ENCODE measurements around the gene SDSL. TPM values are rescaled to one million over a fixed set of nuclear protein-coding genes. Genes with fewer than 3 reads are reported as not detected.

Gene SDSL
- polyA plus RNA-seq, 3 donors = 4.6 to 10.0 (median 6.5) TPM

DNA sequence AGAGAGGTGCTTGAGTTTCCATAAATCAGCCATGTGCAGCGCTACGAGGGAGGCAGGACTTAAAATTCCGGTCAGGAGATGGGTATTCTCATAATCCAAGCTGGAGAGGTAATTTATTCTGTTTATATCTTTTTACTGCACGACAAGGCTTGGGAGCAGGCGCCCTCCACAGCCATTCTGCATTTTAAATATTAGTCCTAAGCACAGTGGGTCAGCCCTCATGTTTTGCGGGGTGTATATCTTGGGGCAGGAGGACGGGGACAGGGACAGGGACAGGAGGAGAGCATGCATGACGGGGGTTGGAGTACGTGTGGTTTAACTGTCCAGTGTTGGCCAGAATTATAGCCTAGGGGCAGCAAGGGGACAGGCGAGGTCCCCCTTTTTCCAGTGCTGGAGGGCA is 35.0 kb downstream of the SDSL start:
- no peaks in the 10 kb centered on the region for H4K20me1 ChIP-seq (ENCODE audit: insufficient read depth, low read length)
- no peak overlapping the region for H3K4me3 ChIP-seq (replicated peaks in 1 of 3; ENCODE audit: low read depth in 2 of 3, low read length in 3 of 3)
- H3K9me3 ChIP-seq (replicated peaks in 1 of 2; ENCODE audit: control insufficient read depth in 1 of 2, insufficient read depth in 1 of 2, low read length in 2 of 2) = no peaks in the 10 kb centered on the region
- no peak overlapping the region for H3K9ac ChIP-seq (ENCODE audit: insufficient read depth, low read length, poor library complexity, severe bottlenecking)
- TF ChIP-seq, protein P1, sequence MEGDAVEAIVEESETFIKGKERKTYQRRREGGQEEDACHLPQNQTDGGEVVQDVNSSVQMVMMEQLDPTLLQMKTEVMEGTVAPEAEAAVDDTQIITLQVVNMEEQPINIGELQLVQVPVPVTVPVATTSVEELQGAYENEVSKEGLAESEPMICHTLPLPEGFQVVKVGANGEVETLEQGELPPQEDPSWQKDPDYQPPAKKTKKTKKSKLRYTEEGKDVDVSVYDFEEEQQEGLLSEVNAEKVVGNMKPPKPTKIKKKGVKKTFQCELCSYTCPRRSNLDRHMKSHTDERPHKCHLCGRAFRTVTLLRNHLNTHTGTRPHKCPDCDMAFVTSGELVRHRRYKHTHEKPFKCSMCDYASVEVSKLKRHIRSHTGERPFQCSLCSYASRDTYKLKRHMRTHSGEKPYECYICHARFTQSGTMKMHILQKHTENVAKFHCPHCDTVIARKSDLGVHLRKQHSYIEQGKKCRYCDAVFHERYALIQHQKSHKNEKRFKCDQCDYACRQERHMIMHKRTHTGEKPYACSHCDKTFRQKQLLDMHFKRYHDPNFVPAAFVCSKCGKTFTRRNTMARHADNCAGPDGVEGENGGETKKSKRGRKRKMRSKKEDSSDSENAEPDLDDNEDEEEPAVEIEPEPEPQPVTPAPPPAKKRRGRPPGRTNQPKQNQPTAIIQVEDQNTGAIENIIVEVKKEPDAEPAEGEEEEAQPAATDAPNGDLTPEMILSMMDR (IDR thresholded peaks at IDR 0.05) = no peak
- peaks cover 2% of the 10 kb centered on the region in 2 donors for H3K4me1 ChIP-seq (ENCODE audit: control insufficient read depth in 1 of 2, insufficient read depth in 2 of 2, low read length in 2 of 2)
- no peak overlapping the region for H3K4me2 ChIP-seq (replicated peaks; ENCODE audit: extremely low read depth, low read length, poor library complexity, severe bottlenecking)
- no peaks in the 10 kb centered on the region for H3K36me3 ChIP-seq (replicated peaks in 1 of 2; ENCODE audit: control insufficient read depth in 1 of 2, insufficient read depth in 2 of 2, low read length in 2 of 2)
- H3K79me2 ChIP-seq (ENCODE audit: insufficient read depth, low read length) = no peaks in the 10 kb centered on the region
- H3K27ac ChIP-seq (ENCODE audit: low read depth in 1 of 2, low read length in 2 of 2) = no peak overlapping the region
- Mint-ChIP-seq H3K9me3 (peaks cover 0 to 6% (median 0%) of the 10 kb centered on the region in 7 donors), H3K36me3 (no peaks in the 10 kb centered on the region), H3K27me3 (ENCODE audit: low read depth in 3 of 3) (peaks cover 39 to 73% (median 48%) of the 10 kb centered on the region in 3 donors), H3K4me1 (peaks cover 3% of the 10 kb centered on the region), H3K4me3 (no peak overlapping the region), H3K27ac (no peak overlapping the region)
- intact Hi-C loops (cut with micrococcal nuclease) = no loop called here
- peaks cover 5 to 31% of the 10 kb centered on the region in 2 donors for H3K27me3 ChIP-seq (ENCODE audit: control insufficient read depth in 2 of 2, insufficient read depth in 2 of 2, low read length in 2 of 2)
- DNase-seq = no peak
- H2AFZ ChIP-seq (ENCODE audit: insufficient read depth, low read depth, low read length, poor library complexity, severe bottlenecking) = no peak overlapping the region
- WGBS (ENCODE audit: insufficient coverage) = no CpG with 5 or more reads among the region's 10 CpGs

DNA sequence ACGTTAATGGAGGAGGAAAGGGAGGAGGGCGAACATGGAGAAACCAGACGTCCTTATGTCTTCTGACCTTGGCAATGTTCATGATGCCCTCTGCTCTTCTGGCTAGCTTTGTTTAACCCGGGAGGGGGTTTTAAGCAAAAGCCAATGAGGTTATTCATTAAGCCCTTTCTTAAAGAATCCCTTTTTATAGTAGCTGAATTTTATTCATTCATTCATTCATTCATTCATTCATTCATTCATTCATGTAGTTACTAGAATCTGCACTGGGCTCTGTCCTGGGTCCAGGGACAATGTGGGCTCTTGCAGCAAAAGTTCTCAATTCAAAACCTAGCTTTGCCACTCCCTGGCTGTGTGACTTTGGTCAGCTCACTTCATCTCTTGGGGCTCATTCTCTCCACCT is 35.5 kb downstream of the SDSL start:
- no peak overlapping the region for H3K27ac ChIP-seq (ENCODE audit: low read depth in 1 of 2, low read length in 2 of 2)
- Mint-ChIP-seq H3K27me3 (ENCODE audit: low read depth in 3 of 3) (peaks cover 42 to 73% (median 48%) of the 10 kb centered on the region in 3 donors), H3K4me1 (peaks cover 7% of the 10 kb centered on the region), H3K27ac (peak overlapping the region in 1 of 7 donors; percentile 64), H3K4me3 (peak overlapping the region in 1 of 2 donors; percentile 7), H3K9me3 (peaks cover 0 to 8% (median 3%) of the 10 kb centered on the region in 7 donors), H3K36me3 (no peaks in the 10 kb centered on the region)
- no peak overlapping the region for H3K9ac ChIP-seq (ENCODE audit: insufficient read depth, low read length, poor library complexity, severe bottlenecking)
- peaks cover 3 to 6% of the 10 kb centered on the region in 2 donors for H3K4me1 ChIP-seq (ENCODE audit: control insufficient read depth in 1 of 2, insufficient read depth in 2 of 2, low read length in 2 of 2)
- intact Hi-C loops (cut with micrococcal nuclease) = no loop called here
- no peaks in the 10 kb centered on the region for H3K9me3 ChIP-seq (replicated peaks in 1 of 2; ENCODE audit: control insufficient read depth in 1 of 2, insufficient read depth in 1 of 2, low read length in 2 of 2)
- no peak overlapping the region for H3K4me3 ChIP-seq (replicated peaks in 1 of 3; ENCODE audit: low read depth in 2 of 3, low read length in 3 of 3)
- H3K79me2 ChIP-seq (ENCODE audit: insufficient read depth, low read length) = no peaks in the 10 kb centered on the region
- no peak for DNase-seq
- 53% methylated on average over 3 of the region's 4 CpGs for WGBS (ENCODE audit: insufficient coverage)
- TF ChIP-seq, protein P1 (IDR thresholded peaks at IDR 0.05) = no peak
- peaks cover 5 to 36% of the 10 kb centered on the region in 2 donors for H3K27me3 ChIP-seq (ENCODE audit: control insufficient read depth in 2 of 2, insufficient read depth in 2 of 2, low read length in 2 of 2)
- H4K20me1 ChIP-seq (ENCODE audit: insufficient read depth, low read length) = no peaks in the 10 kb centered on the region
- H3K36me3 ChIP-seq (replicated peaks in 1 of 2; ENCODE audit: control insufficient read depth in 1 of 2, insufficient read depth in 2 of 2, low read length in 2 of 2) = no peaks in the 10 kb centered on the region
- H3K4me2 ChIP-seq (replicated peaks; ENCODE audit: extremely low read depth, low read length, poor library complexity, severe bottlenecking) = no peak overlapping the region
- H2AFZ ChIP-seq (ENCODE audit: insufficient read depth, low read depth, low read length, poor library complexity, severe bottlenecking) = no peak overlapping the region

Measured in CD14-positive monocyte (primary cell).